Neural progenitor cell (in vitro differentiated cells): ENCODE measurements around the gene ERC2.

Source experiments
- EZH2 ChIP-seq: fragments of 200-600 bp; sonication (generic); IDR thresholded peaks from 2 replicates; pipeline ENCODE4 v1.6.1; 2017; ENCODE audit warnings: antibody characterized with exemption, mild to moderate bottlenecking, moderate library complexity
- EZH2phosphoT487 ChIP-seq: fragments of 200-600 bp; sonication (generic); IDR thresholded peaks from 2 replicates; pipeline ENCODE4 v1.6.1; 2017; ENCODE audit warnings: antibody characterized with exemption
- TF ChIP-seq, protein P1 (sequence below): fragments of 200-600 bp; sonication (generic); IDR thresholded peaks from 2 replicates; pipeline ENCODE4 v1.5.1; 2017; ENCODE audit warnings: antibody characterized with exemption, mild to moderate bottlenecking

GRCh38 chr3:55937301-55937700 is 531.0 kb downstream of the ERC2 start:
- TF ChIP-seq, protein P1, sequence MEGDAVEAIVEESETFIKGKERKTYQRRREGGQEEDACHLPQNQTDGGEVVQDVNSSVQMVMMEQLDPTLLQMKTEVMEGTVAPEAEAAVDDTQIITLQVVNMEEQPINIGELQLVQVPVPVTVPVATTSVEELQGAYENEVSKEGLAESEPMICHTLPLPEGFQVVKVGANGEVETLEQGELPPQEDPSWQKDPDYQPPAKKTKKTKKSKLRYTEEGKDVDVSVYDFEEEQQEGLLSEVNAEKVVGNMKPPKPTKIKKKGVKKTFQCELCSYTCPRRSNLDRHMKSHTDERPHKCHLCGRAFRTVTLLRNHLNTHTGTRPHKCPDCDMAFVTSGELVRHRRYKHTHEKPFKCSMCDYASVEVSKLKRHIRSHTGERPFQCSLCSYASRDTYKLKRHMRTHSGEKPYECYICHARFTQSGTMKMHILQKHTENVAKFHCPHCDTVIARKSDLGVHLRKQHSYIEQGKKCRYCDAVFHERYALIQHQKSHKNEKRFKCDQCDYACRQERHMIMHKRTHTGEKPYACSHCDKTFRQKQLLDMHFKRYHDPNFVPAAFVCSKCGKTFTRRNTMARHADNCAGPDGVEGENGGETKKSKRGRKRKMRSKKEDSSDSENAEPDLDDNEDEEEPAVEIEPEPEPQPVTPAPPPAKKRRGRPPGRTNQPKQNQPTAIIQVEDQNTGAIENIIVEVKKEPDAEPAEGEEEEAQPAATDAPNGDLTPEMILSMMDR = no peak
- no peak for TF ChIP-seq EZH2
- TF ChIP-seq EZH2phosphoT487 = no peak
